ENCODE data around the gene KLLN. TPM values are rescaled to one million over a fixed set of nuclear protein-coding genes. Genes with fewer than 3 reads are reported as not detected.

The KLLN gene
- total and polyA plus RNA-seq, 2 experiments from 2014 or later, result 0.56 to 1.1 TPM

DNA sequence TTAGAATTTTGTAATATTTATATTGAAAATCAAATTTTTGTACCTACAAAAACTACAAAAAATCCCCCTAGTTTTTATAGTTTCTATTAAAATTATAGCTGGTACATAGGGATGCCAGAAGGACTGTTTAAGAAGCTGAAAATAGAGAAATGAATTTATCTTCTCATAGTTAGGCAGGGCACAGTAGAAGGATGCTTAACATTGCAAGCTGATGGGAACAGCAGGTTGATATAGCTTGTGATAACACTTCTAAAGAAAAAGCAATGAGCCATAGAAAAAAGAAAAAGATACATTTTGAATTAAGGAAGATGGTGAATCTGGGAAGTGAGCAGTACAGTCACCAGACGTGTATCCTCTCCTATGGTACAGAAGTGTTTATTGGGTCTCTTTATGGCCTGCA is 32.1 kb upstream of the KLLN start:
- H3K36me3 ChIP-seq (ENCODE audit: low read depth), result peaks cover 18% of the 10 kb centered on the region; the same call in 1 of the 2 replicates
- H3F3A ChIP-seq (ENCODE audit: insufficient read depth), result peaks cover 25% of the 10 kb centered on the region
- H3K9ac ChIP-seq, result no peak overlapping the region
- WGBS, 2 experiments (ENCODE audit: low coverage in 1 of 2, low lambda C conversion rate in 2 of 2, missing lambda C conversion rate in 2 of 2), result 67 to 71% methylated on average over 1 of the region's 1 CpG
- TF ChIP-seq EZH2 (IDR thresholded peaks at IDR 0.05; ENCODE audit: insufficient read depth, poor library complexity, severe bottlenecking) (no peak), EZH2phosphoT487 (IDR thresholded peaks at IDR 0.05; ENCODE audit: insufficient read depth, low read depth) (no peak)
- H3K9me2 ChIP-seq (ENCODE audit: insufficient read depth), result no peaks in the 10 kb centered on the region
- H3K27ac ChIP-seq, result no peak overlapping the region
- H3K4me2 ChIP-seq (ENCODE audit: unreplicated experiment), result no peak overlapping the region
- no peak overlapping the region for H2AFZ ChIP-seq
- no peaks in the 10 kb centered on the region for H3K9me3 ChIP-seq (ENCODE audit: low read depth)
- H4K20me1 ChIP-seq (ENCODE audit: insufficient read depth), result peaks cover 4% of the 10 kb centered on the region
- H3K4me3 ChIP-seq, result no peak overlapping the region
- peaks cover 12% of the 10 kb centered on the region; the same call in 1 of the 2 replicates for H3K4me1 ChIP-seq (ENCODE audit: insufficient read depth)
- in situ Hi-C loops (cut with MboI), result no loop called here
- H3K27me3 ChIP-seq (replicated peaks; ENCODE audit: insufficient read depth), result no peaks in the 10 kb centered on the region
- DNase-seq, result no peak
- H3K79me2 ChIP-seq (ENCODE audit: insufficient read depth), result peaks cover 100% of the 10 kb centered on the region

DNA sequence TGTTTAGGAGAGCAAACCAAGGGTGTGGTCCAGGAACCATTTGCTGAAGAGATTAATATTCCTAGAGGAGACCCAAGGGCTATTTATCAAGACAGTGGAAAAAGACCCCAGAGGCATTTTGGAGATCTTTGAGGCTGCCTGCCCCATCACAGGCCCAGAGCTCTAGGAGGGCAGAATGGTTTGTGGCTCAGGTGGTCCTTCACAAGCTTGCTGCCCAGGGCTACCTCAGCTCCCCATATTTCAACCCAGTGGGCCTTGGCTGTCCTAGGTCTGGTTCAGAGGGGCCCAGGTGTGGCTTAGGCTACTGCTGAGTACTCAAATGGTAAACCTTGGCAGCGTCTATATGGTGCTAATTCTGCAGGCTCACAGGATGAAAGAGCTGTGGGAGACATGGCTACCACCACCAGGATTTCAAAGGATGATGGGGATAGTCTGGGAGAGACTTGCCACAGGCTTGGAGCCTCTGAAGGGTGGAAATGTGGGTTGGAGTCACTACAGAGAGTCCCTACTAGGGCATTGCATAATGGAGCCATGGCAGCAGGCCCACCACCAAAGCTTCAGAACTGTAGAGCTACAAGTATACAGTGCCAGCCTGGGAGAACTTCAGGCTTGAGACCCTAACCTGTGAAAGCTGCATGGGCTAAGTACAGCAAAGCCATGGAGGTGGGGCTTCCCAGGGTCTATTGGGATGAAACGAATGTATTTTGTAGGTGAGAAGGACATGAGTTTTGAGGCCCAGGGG is 24.4 kb upstream of the KLLN start:
- TF ChIP-seq EZH2 (IDR thresholded peaks at IDR 0.05; ENCODE audit: insufficient read depth, poor library complexity, severe bottlenecking) (no peak), EZH2phosphoT487 (IDR thresholded peaks at IDR 0.05; ENCODE audit: insufficient read depth, low read depth) (no peak)
- 77 to 85% methylated on average over 2 of the region's 2 CpGs for whole genome bisulfite sequencing, 2 experiments (ENCODE audit: low coverage in 1 of 2, low lambda C conversion rate in 2 of 2, missing lambda C conversion rate in 2 of 2)
- Histone ChIP-seq H3K79me2 (ENCODE audit: insufficient read depth) (peaks cover 100% of the 10 kb centered on the region), H3K9ac (no peak overlapping the region), H3K4me2 (ENCODE audit: unreplicated experiment) (no peak overlapping the region), H2AFZ (no peak overlapping the region), H3K36me3 (ENCODE audit: low read depth) (peaks cover 4% of the 10 kb centered on the region; the same call in 1 of the 2 replicates), H3K9me3 (ENCODE audit: low read depth) (no peaks in the 10 kb centered on the region), H4K20me1 (ENCODE audit: insufficient read depth) (no peaks in the 10 kb centered on the region; the same call in 1 of the 2 replicates), H3K27me3 (replicated peaks; ENCODE audit: insufficient read depth) (no peaks in the 10 kb centered on the region), H3K4me3 (no peak overlapping the region), H3F3A (ENCODE audit: insufficient read depth) (peaks cover 5% of the 10 kb centered on the region; the same call in 1 of the 2 replicates), H3K4me1 (ENCODE audit: insufficient read depth) (peaks cover 5% of the 10 kb centered on the region; the same call in 1 of the 2 replicates), H3K27ac (no peak overlapping the region), H3K9me2 (ENCODE audit: insufficient read depth) (no peaks in the 10 kb centered on the region)
- in situ Hi-C loops (cut with MboI), result no loop called here
- no peak for DNase-seq

DNA sequence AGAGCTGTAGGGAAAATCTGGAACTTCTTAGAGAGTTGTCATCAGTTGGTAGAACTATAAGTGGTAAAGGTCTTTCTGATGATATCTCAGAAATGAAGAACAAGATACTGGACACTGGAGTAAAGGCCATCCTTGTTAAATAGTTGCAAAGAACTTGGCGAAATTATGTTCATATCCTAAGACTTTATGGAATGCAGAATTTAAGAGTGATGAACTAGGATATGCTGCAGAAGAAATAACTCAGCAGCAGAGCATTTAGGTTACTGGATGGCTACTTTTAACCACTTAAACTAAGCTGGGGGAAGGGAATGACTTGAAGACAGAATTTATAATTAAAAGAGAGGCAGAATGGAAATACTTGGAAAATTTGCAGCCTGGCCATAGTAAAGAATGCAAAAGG is 23.8 kb upstream of the KLLN start:
- Histone ChIP-seq H3F3A (ENCODE audit: insufficient read depth) (peaks cover 11% of the 10 kb centered on the region; the same call in 1 of the 2 replicates), H3K79me2 (ENCODE audit: insufficient read depth) (peaks cover 100% of the 10 kb centered on the region), H2AFZ (no peak overlapping the region), H3K9me2 (ENCODE audit: insufficient read depth) (no peaks in the 10 kb centered on the region), H3K4me1 (ENCODE audit: insufficient read depth) (peaks cover 10% of the 10 kb centered on the region; the same call in 1 of the 2 replicates), H3K36me3 (ENCODE audit: low read depth) (peaks cover 4% of the 10 kb centered on the region; the same call in 1 of the 2 replicates), H4K20me1 (ENCODE audit: insufficient read depth) (no peaks in the 10 kb centered on the region; the same call in 1 of the 2 replicates), H3K9me3 (ENCODE audit: low read depth) (no peaks in the 10 kb centered on the region), H3K4me3 (no peak overlapping the region), H3K9ac (no peak overlapping the region), H3K27ac (no peak overlapping the region), H3K27me3 (replicated peaks; ENCODE audit: insufficient read depth) (no peaks in the 10 kb centered on the region), H3K4me2 (ENCODE audit: unreplicated experiment) (no peak overlapping the region)
- WGBS, 2 experiments (ENCODE audit: low coverage in 1 of 2, low lambda C conversion rate in 2 of 2, missing lambda C conversion rate in 2 of 2), result 89 to 96% methylated on average over 1 of the region's 1 CpG
- TF ChIP-seq EZH2phosphoT487 (IDR thresholded peaks at IDR 0.05; ENCODE audit: insufficient read depth, low read depth), result no peak
- TF ChIP-seq EZH2 (IDR thresholded peaks at IDR 0.05; ENCODE audit: insufficient read depth, poor library complexity, severe bottlenecking), result no peak
- DNase-seq, result no peak
- in situ Hi-C loops (cut with MboI), result no loop called here

DNA sequence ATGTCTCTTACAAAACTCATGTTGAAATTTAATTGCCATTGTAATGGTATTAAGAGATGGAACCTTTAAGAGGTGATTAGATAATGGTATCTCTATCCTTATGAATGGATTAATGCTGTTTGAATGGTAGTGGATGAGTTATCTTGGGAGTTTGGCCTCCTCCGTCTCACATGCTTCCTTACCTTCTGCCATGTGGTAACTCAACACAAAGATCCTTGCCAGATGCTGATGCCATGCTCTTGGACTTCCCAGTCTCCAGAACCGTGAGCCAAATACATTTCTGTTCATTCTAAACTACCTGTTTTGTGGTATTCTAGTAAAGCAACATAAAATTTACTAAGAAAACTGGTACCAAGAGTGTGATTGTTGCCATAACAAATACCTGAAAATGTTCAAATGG is 23.3 kb upstream of the KLLN start:
- 95 to 97% methylated on average over 2 of the region's 2 CpGs for WGBS, 2 experiments (ENCODE audit: low coverage in 1 of 2, low lambda C conversion rate in 2 of 2, missing lambda C conversion rate in 2 of 2)
- H2AFZ ChIP-seq, result no peak overlapping the region
- no peaks in the 10 kb centered on the region; the same call in 1 of the 2 replicates for H4K20me1 ChIP-seq (ENCODE audit: insufficient read depth)
- peaks cover 16% of the 10 kb centered on the region; the same call in 1 of the 2 replicates for H3F3A ChIP-seq (ENCODE audit: insufficient read depth)
- H3K4me2 ChIP-seq (ENCODE audit: unreplicated experiment), result no peak overlapping the region
- H3K9ac ChIP-seq, result no peak overlapping the region
- in situ Hi-C loops (cut with MboI), result no loop called here
- no peaks in the 10 kb centered on the region for H3K27me3 ChIP-seq (replicated peaks; ENCODE audit: insufficient read depth)
- no peak for TF ChIP-seq EZH2phosphoT487 (IDR thresholded peaks at IDR 0.05; ENCODE audit: insufficient read depth, low read depth)
- no peak for TF ChIP-seq EZH2 (IDR thresholded peaks at IDR 0.05; ENCODE audit: insufficient read depth, poor library complexity, severe bottlenecking)
- H3K36me3 ChIP-seq (ENCODE audit: low read depth), result peaks cover 4% of the 10 kb centered on the region; the same call in 1 of the 2 replicates
- peaks cover 100% of the 10 kb centered on the region for H3K79me2 ChIP-seq (ENCODE audit: insufficient read depth)
- no peaks in the 10 kb centered on the region for H3K9me3 ChIP-seq (ENCODE audit: low read depth)
- no peak overlapping the region for H3K4me3 ChIP-seq
- H3K27ac ChIP-seq, result no peak overlapping the region
- DNase-seq, result no peak
- peaks cover 12% of the 10 kb centered on the region; the same call in 1 of the 2 replicates for H3K4me1 ChIP-seq (ENCODE audit: insufficient read depth)
- no peaks in the 10 kb centered on the region for H3K9me2 ChIP-seq (ENCODE audit: insufficient read depth)

Measured in GM23248 (cell line).